ENCODE results near the gene CSRNP2. TPM values are rescaled to one million over a fixed set of nuclear protein-coding genes. Genes with fewer than 3 reads are reported as not detected.

Gene CSRNP2
- total RNA-seq, 1 experiment from 2014 or later: 18.9 TPM

- Histone ChIP-seq H3K27me3 (ENCODE audit: low read length) (no peaks in the 10 kb centered on the region), H3K36me3 (ENCODE audit: low read depth, low read length) (no peaks in the 10 kb centered on the region), H3K9me2 (replicated peaks; ENCODE audit: low read length) (no peaks in the 10 kb centered on the region), H3F3A (ENCODE audit: low read length, unreplicated experiment) (no peaks in the 10 kb centered on the region), H3K79me2 (ENCODE audit: low read length) (peaks cover 26% of the 10 kb centered on the region), H3K4me2 (ENCODE audit: low read length) (peak overlapping the region; percentile 53), H3K9ac (ENCODE audit: low read length) (no peak overlapping the region), H3K9me3 (ENCODE audit: low read length) (no peaks in the 10 kb centered on the region), H3K27ac (ENCODE audit: low read length) (no peak overlapping the region), H3K4me1 (ENCODE audit: insufficient read depth, low read length) (peaks cover 34% of the 10 kb centered on the region), H3K4me3 (ENCODE audit: low read length) (peak overlapping the region; percentile 13; the same call in 1 of the 2 replicates), H4K20me1 (ENCODE audit: low read length) (no peaks in the 10 kb centered on the region), H2AFZ (ENCODE audit: low read length) (peak overlapping the region; percentile 66)
- BruUV-seq (replicated peaks): no TSS peak
- ATAC-seq (peak; percentile 34), DNase-seq (peak; percentile 75)
- POLR2A ChIA-PET (ENCODE audit: unreplicated experiment): no interaction called here
- TF ChIP-seq EZH2 (IDR thresholded peaks at IDR 0.05; ENCODE audit: low read length, unreplicated experiment) (no peak), CTCF (conservative IDR thresholded peaks at IDR 0.05; ENCODE audit: low read depth, low read length) (peak; percentile 69)
- intact Hi-C loops (cut with micrococcal nuclease): loop anchor here (1.0 kb wide), 1 partner anchor 203 kb away; no protein-coding TSS in a partner anchor
- CTCF ChIA-PET: interaction anchor here (0.6 to 1.7 kb wide), 7 partner anchors 15 to 263 kb away, joined by 3 to 9 read pairs (median 5); no protein-coding TSS in a partner anchor
Measured at GRCh38 chr12:51028126-51028812, 55.1 kb downstream of the CSRNP2 start.

GRCh38 chr12:51027342-51027835 lies 56.0 kb downstream of the CSRNP2 start:
- Histone ChIP-seq H3K9me3 (ENCODE audit: low read length) (no peaks in the 10 kb centered on the region), H3F3A (ENCODE audit: low read length, unreplicated experiment) (no peaks in the 10 kb centered on the region), H3K4me3 (ENCODE audit: low read length) (peak overlapping the region; percentile 13; the same call in 1 of the 2 replicates), H3K4me1 (ENCODE audit: insufficient read depth, low read length) (peaks cover 34% of the 10 kb centered on the region), H3K27me3 (ENCODE audit: low read length) (no peaks in the 10 kb centered on the region), H3K79me2 (ENCODE audit: low read length) (peaks cover 34% of the 10 kb centered on the region), H3K9me2 (replicated peaks; ENCODE audit: low read length) (no peaks in the 10 kb centered on the region), H3K9ac (ENCODE audit: low read length) (no peak overlapping the region), H3K4me2 (ENCODE audit: low read length) (peak overlapping the region; percentile 53), H3K27ac (ENCODE audit: low read length) (no peak overlapping the region), H4K20me1 (ENCODE audit: low read length) (no peaks in the 10 kb centered on the region), H2AFZ (ENCODE audit: low read length) (peak overlapping the region; percentile 66; the same call in 1 of the 2 replicates), H3K36me3 (ENCODE audit: low read depth, low read length) (no peaks in the 10 kb centered on the region)
- CTCF ChIA-PET: interaction anchor here (1.0 to 1.7 kb wide), 5 partner anchors 32 to 262 kb away, joined by 4 to 9 read pairs (median 5); no protein-coding TSS in a partner anchor
- BruUV-seq (replicated peaks): no TSS peak
- POLR2A ChIA-PET (ENCODE audit: unreplicated experiment): no interaction called here
- no peak for ATAC-seq
- no peak for DNase-seq
- intact Hi-C loops (cut with micrococcal nuclease): no loop called here
- TF ChIP-seq EZH2phosphoT487 (IDR thresholded peaks at IDR 0.05; ENCODE audit: borderline replicate concordance, low read length): no peak
- TF ChIP-seq CTCF (conservative IDR thresholded peaks at IDR 0.05; ENCODE audit: low read depth, low read length): no peak
- no peak for TF ChIP-seq EZH2 (IDR thresholded peaks at IDR 0.05; ENCODE audit: low read length, unreplicated experiment)

Data from PC-3 (cell line).